OCI-LY7 (cell line): Measurements from ENCODE around the gene ZNF678. TPM values are rescaled to one million over a fixed set of nuclear protein-coding genes. Genes with fewer than 3 reads are reported as not detected.

Experiments
- BruUV-seq: library from RNA; stranded (reverse); fragments of 400-500 nt; replicated peaks from 2 replicates; lab custom pipeline; 2021; lab: Mats Ljungman, UMichigan
- CTCF ChIA-PET: fragments of 300-600 bp; sonication (Branson Sonifier 250); formaldehyde crosslinking; loops from one replicate; lab custom pipeline; 2022; ENCODE audit warnings: antibody characterized with exemption; ENCODE audit not compliant: unreplicated experiment; lab: Charles Lee
- POLR2A ChIA-PET: fragments of 300-600 bp; sonication (Branson Sonifier 250); formaldehyde crosslinking; loops from one replicate; lab custom pipeline; 2022; ENCODE audit warnings: antibody characterized with exemption; lab: Charles Lee
- DNase-seq: peaks from one replicate; pipeline ENCODE4 v3.0.0-alpha.2; 2015; ENCODE audit warnings: low spot score
- H2AFZ ChIP-seq: fragments of 200-600 bp; sonication (generic), shearing (Covaris generic); 2 replicates; pipeline ENCODE4 v1.6.1; 2014; ENCODE audit warnings: mild to moderate bottlenecking, antibody characterized with exemption, low read length, moderate library complexity
- H3K27ac ChIP-seq: fragments of 200-600 bp; sonication (generic); 2 replicates; pipeline ENCODE4 v1.5.1; 2014; ENCODE audit warnings: mixed run types, low read depth, mild to moderate bottlenecking, moderate library complexity, low read length, inconsistent platforms; ENCODE audit not compliant: poor library complexity, severe bottlenecking
- H3K36me3 ChIP-seq: fragments of 200-600 bp; sonication (generic); 2 replicates; pipeline ENCODE4 v1.6.1; 2014; ENCODE audit warnings: mild to moderate bottlenecking, antibody characterized with exemption, low read length, moderate library complexity, mixed read lengths; ENCODE audit not compliant: insufficient read depth
- H3K4me1 ChIP-seq: fragments of 200-600 bp; sonication (generic); 2 replicates; pipeline ENCODE4 v1.5.1; 2014; ENCODE audit warnings: mild to moderate bottlenecking, low read length; ENCODE audit not compliant: insufficient read depth, poor library complexity, severe bottlenecking
- H3K4me2 ChIP-seq: fragments of 200-600 bp; sonication (generic); 2 replicates; pipeline ENCODE4 v1.6.1; 2014; ENCODE audit warnings: mild to moderate bottlenecking, low read length
- H3K4me3 ChIP-seq: fragments of 200-600 bp; sonication (generic); 2 replicates; pipeline ENCODE4 v1.5.1; 2014; ENCODE audit warnings: mild to moderate bottlenecking, low read depth, low read length; ENCODE audit not compliant: poor library complexity, severe bottlenecking
- H3K79me2 ChIP-seq: fragments of 200-600 bp; sonication (generic); 2 replicates; pipeline ENCODE4 v1.6.1; 2016; ENCODE audit warnings: low read depth, mild to moderate bottlenecking, low read length, moderate library complexity, mixed read lengths; ENCODE audit not compliant: insufficient read depth
- H3K9me2 ChIP-seq: fragments of 200-600 bp; sonication (generic); 2 replicates; pipeline ENCODE4 v1.6.1; 2016; ENCODE audit warnings: mild to moderate bottlenecking, low read length, mixed read lengths; ENCODE audit not compliant: insufficient read depth
- H3K9me3 ChIP-seq: fragments of 200-600 bp; sonication (generic); 2 replicates; pipeline ENCODE4 v1.6.1; 2014; ENCODE audit warnings: mild to moderate bottlenecking, mixed run types, low read length, mixed read lengths
- H4K20me1 ChIP-seq: fragments of 200-600 bp; sonication (generic); 2 replicates; pipeline ENCODE4 v1.6.1; 2014; ENCODE audit warnings: mild to moderate bottlenecking, antibody characterized with exemption, low read length, moderate library complexity, mixed read lengths; ENCODE audit not compliant: insufficient read depth
- CTCF ChIP-seq: fragments of 200-600 bp; sonication (generic); conservative IDR thresholded peaks from 2 replicates; pipeline ENCODE4 v1.5.1; 2014; ENCODE audit warnings: mild to moderate bottlenecking, antibody characterized with exemption, low read length, moderate library complexity, mixed read lengths
- EZH2phosphoT487 ChIP-seq: fragments of 200-600 bp; sonication (generic); IDR thresholded peaks from 2 replicates; pipeline ENCODE4 v1.6.1; 2018; ENCODE audit warnings: low read depth, borderline replicate concordance, mild to moderate bottlenecking, mixed run types, antibody characterized with exemption, low read length, moderate library complexity, mixed read lengths
- intact Hi-C: fragments of 100-400 bp; cut with micrococcal nuclease; formaldehyde crosslinking; loops from one replicate; pipeline ENCODE4 v1.10.0; 2022; ENCODE audit not compliant: unreplicated experiment
- total RNA-seq, 2 experiments: library from RNA; depleted of rRNA in 1 of 2; stranded (reverse); fragments of >200 nt in 1 of 2; shearing (Covaris generic) in 1 of 2; gene quantifications; 2 replicates each; pipeline ENCODE4 v1.2.3, GENCODE V29; 2014 to 2022

ZNF678 gene
- total RNA-seq, 2 experiments from 2014 or later = 19.7 to 23.9 TPM

- H3K79me2 ChIP-seq = no peaks in the 10 kb centered on the region
- H3K27ac ChIP-seq = no peak overlapping the region
- ChIA-PET CTCF (no interaction called here), POLR2A (interaction anchor here (0.6 kb wide), 1 partner anchor 15 kb away, joined by 3 read pairs; no protein-coding TSS in a partner anchor)
- H3K4me2 ChIP-seq = no peak overlapping the region
- no peak for DNase-seq
- H3K36me3 ChIP-seq = no peaks in the 10 kb centered on the region
- no peaks in the 10 kb centered on the region for H3K4me1 ChIP-seq
- intact Hi-C loops = no loop called here
- BruUV-seq = no TSS peak
- H3K9me2 ChIP-seq = no peaks in the 10 kb centered on the region
- TF ChIP-seq CTCF = no peak
- TF ChIP-seq EZH2phosphoT487 = no peak
- no peak overlapping the region for H3K4me3 ChIP-seq
- H4K20me1 ChIP-seq = no peaks in the 10 kb centered on the region
- H2AFZ ChIP-seq = no peak overlapping the region
- no peaks in the 10 kb centered on the region for H3K9me3 ChIP-seq
Observed at GRCh38 chr1:227712648-227713047, 149.3 kb downstream of the ZNF678 start.

- ChIA-PET POLR2A (no interaction called here), CTCF (no interaction called here)
- DNase-seq = no peak
- Histone ChIP-seq H2AFZ (no peak overlapping the region), H3K9me3 (no peaks in the 10 kb centered on the region), H3K36me3 (no peaks in the 10 kb centered on the region), H3K27ac (no peak overlapping the region), H3K9me2 (no peaks in the 10 kb centered on the region), H4K20me1 (no peaks in the 10 kb centered on the region), H3K79me2 (no peaks in the 10 kb centered on the region), H3K4me3 (no peak overlapping the region), H3K4me2 (no peak overlapping the region), H3K4me1 (no peaks in the 10 kb centered on the region)
- TF ChIP-seq EZH2phosphoT487 = no peak
- no peak for TF ChIP-seq CTCF
- BruUV-seq = no TSS peak
- intact Hi-C loops = no loop called here
Observed at GRCh38 chr1:227718932-227719331, 155.6 kb downstream of the ZNF678 start.

GRCh38 chr1:227723474-227723873, 160.1 kb downstream of the ZNF678 start:
- ChIA-PET POLR2A (interaction anchor here (0.8 kb wide), 1 partner anchor 9 kb away, joined by 3 read pairs; no protein-coding TSS in a partner anchor), CTCF (no interaction called here)
- Histone ChIP-seq H3K27ac (no peak overlapping the region), H3K4me2 (no peak overlapping the region), H2AFZ (no peak overlapping the region), H3K36me3 (no peaks in the 10 kb centered on the region), H3K9me2 (no peaks in the 10 kb centered on the region), H3K4me1 (peaks cover 16% of the 10 kb centered on the region), H3K79me2 (no peaks in the 10 kb centered on the region), H3K9me3 (no peaks in the 10 kb centered on the region), H4K20me1 (no peaks in the 10 kb centered on the region), H3K4me3 (no peak overlapping the region)
- no peak for DNase-seq
- TF ChIP-seq EZH2phosphoT487 (no peak), CTCF (no peak)
- intact Hi-C loops = no loop called here
- BruUV-seq = no TSS peak
